ENCODE measurements around the gene ADAMTS7. TPM values are rescaled to one million over a fixed set of nuclear protein-coding genes. Genes with fewer than 3 reads are reported as not detected.

Gene ADAMTS7

Small RNAs within 50 kb of the gene (small RNA-seq; reads per million reads assigned to genes)
- not detected for gene AC022748.3 (ENCODE audit: insufficient read depth)
